Measurements from ENCODE around the gene C1QL1. TPM values are rescaled to one million over a fixed set of nuclear protein-coding genes. Genes with fewer than 3 reads are reported as not detected.

The C1QL1 gene
- total and polyA plus RNA-seq, 2 of the 13 experiments (the other 11 are each of a cell fraction or from before 2014, with no cell fraction given) = 0.11 TPM

- no peak for TF ChIP-seq HNRNPUL1 (IDR thresholded peaks at IDR 0.05; ENCODE audit: low read depth, low read length)
- TF ChIP-seq AGO2 (optimal IDR thresholded peaks at IDR 0.05; ENCODE audit: low read depth, low read length) = no peak
- TF ChIP-seq ZEB1 (IDR thresholded peaks at IDR 0.05; ENCODE audit: insufficient replicate concordance, low read depth) = no peak
- TF ChIP-seq ZNF772 (CRISPR knock-in tag; IDR thresholded peaks at IDR 0.05) = peak; percentile 61; the same call in 1 of the 2 replicates
- 0 out of 2 replicates have a peak, but pooled peaks have one; percentile 15 for TF ChIP-seq IKZF5 (CRISPR knock-in tag; IDR thresholded peaks at IDR 0.05)
- 0 out of 2 replicates have a peak, but pooled peaks have one; percentile 67 for TF ChIP-seq CSRNP1 (CRISPR knock-in tag; IDR thresholded peaks at IDR 0.05)
- peak; percentile 53 for TF ChIP-seq ZNF350 (CRISPR knock-in tag; IDR thresholded peaks at IDR 0.05; ENCODE audit: borderline replicate concordance, low read depth)
- TF ChIP-seq CHD4 (IDR thresholded peaks at IDR 0.05; ENCODE audit: borderline replicate concordance, low read length) = no peak
- TF ChIP-seq STAG1 (CRISPR knock-in tag; IDR thresholded peaks at IDR 0.05) = peak; percentile 65
- peak; percentile 60; the same call in 1 of the 2 replicates for TF ChIP-seq UBTF (CRISPR knock-in tag; IDR thresholded peaks at IDR 0.05)
- 0 out of 2 replicates have a peak, but pooled peaks have one; percentile 71 for TF ChIP-seq ZBTB46 (CRISPR knock-in tag; IDR thresholded peaks at IDR 0.05; ENCODE audit: borderline replicate concordance)
- peak; percentile 69; the same call in 1 of the 2 replicates for TF ChIP-seq ZNF276 (CRISPR knock-in tag; IDR thresholded peaks at IDR 0.05; ENCODE audit: low read depth)
- TF ChIP-seq ZFX (CRISPR knock-in tag; IDR thresholded peaks at IDR 0.05; ENCODE audit: low read depth) = peak; percentile 49; the same call in 1 of the 2 replicates
- peak; percentile 51; the same call in 1 of the 2 replicates for TF ChIP-seq CSRNP2 (CRISPR knock-in tag; conservative IDR thresholded peaks at IDR 0.05; ENCODE audit: low read depth)
- peak; percentile 67; the same call in 1 of the 2 replicates for TF ChIP-seq BATF2 (CRISPR knock-in tag; IDR thresholded peaks at IDR 0.05)
These were observed 56.7 kb downstream of the C1QL1 start (continued) for GRCh38 chr17:44911133-44912001.

All from HepG2 (cell line).